Lower lobe of right lung (tissue), 2 donors: ENCODE data around the gene PDZRN4. TPM values are rescaled to one million over a fixed set of nuclear protein-coding genes. Genes with fewer than 3 reads are reported as not detected.

Experiments
- ATAC-seq, 2 donors: fragments of 200-7000 bp; cut with Tn5 transposase; one replicate each; pipeline ENCODE4 v1.9.1; 2020 to 2022; ENCODE audit warnings: mild to moderate bottlenecking in 2 of 2, moderate library complexity in 2 of 2
- DNase-seq: peaks from one replicate; pipeline ENCODE4 v3.0.0-alpha.2; 2020
- H3K27ac ChIP-seq: fragments of 200-600 bp; one replicate; pipeline ENCODE4 v1.8.0; 2022
- H3K27me3 ChIP-seq: fragments of 200-600 bp; one replicate; pipeline ENCODE4 v1.8.0; 2022; ENCODE audit warnings: low read depth
- H3K36me3 ChIP-seq: fragments of 200-600 bp; one replicate; pipeline ENCODE4 v1.8.0; 2022; ENCODE audit warnings: mild to moderate bottlenecking
- H3K4me1 ChIP-seq: fragments of 200-600 bp; one replicate; pipeline ENCODE4 v1.8.0; 2022
- H3K4me3 ChIP-seq: fragments of 200-600 bp; one replicate; pipeline ENCODE4 v1.8.0; 2022; ENCODE audit warnings: mild to moderate bottlenecking
- H3K9me3 ChIP-seq: fragments of 200-600 bp; one replicate; pipeline ENCODE4 v1.8.0; 2022
- CTCF ChIP-seq: fragments of 200-600 bp; IDR thresholded peaks from one replicate; pipeline ENCODE4 v1.8.0; 2022; ENCODE audit warnings: antibody characterized with exemption, mild to moderate bottlenecking
- intact Hi-C: fragments of 100-400 bp; cut with DNase I; formaldehyde crosslinking; loops from one replicate; pipeline ENCODE4 v1.11.0; 2022
- total RNA-seq: library from RNA; stranded (reverse); fragmentation: NEBNext Ultra II Directional; extraction: Animal tissue kit (Norgen Biotek cat#: 25700); gene quantifications from one replicate; pipeline ENCODE4 v1.2.1, GENCODE V29; 2021
- donor health status: DM: no; HTN: yes; CAD: no; lungs with severe emphysema.

The PDZRN4 gene
- total RNA-seq, 1 donor from 2014 or later, result 1.6 TPM

- DNase-seq (no peak), ATAC-seq (no peak)
- H3K4me1 ChIP-seq, result no peaks in the 10 kb centered on the region
- no peak overlapping the region for H3K4me3 ChIP-seq
- no peak overlapping the region for H3K27ac ChIP-seq
- intact Hi-C loops, result no loop called here
- no peak for TF ChIP-seq CTCF
- no peaks in the 10 kb centered on the region for H3K27me3 ChIP-seq
- H3K9me3 ChIP-seq, result no peaks in the 10 kb centered on the region
- no peaks in the 10 kb centered on the region for H3K36me3 ChIP-seq
Measured at GRCh38 chr12:41402801-41403200, 214.7 kb downstream of the PDZRN4 start.

GRCh38 chr12:41407232-41407799, 219.2 kb downstream of the PDZRN4 start:
- no peak for DNase-seq

GRCh38 chr12:41409628-41410027, 221.5 kb downstream of the PDZRN4 start:
- Histone ChIP-seq H3K27ac (no peak overlapping the region), H3K4me1 (no peaks in the 10 kb centered on the region), H3K27me3 (no peaks in the 10 kb centered on the region), H3K9me3 (peaks cover 5% of the 10 kb centered on the region), H3K4me3 (no peak overlapping the region), H3K36me3 (no peaks in the 10 kb centered on the region)
- ATAC-seq, result no peak
- no peak for DNase-seq
- no peak for TF ChIP-seq CTCF
- intact Hi-C loops, result no loop called here

More at GRCh38 chr12:41407232-41407799, 219.2 kb downstream of the PDZRN4 start:
- Histone ChIP-seq H3K27me3 (no peaks in the 10 kb centered on the region), H3K36me3 (no peaks in the 10 kb centered on the region), H3K9me3 (no peaks in the 10 kb centered on the region), H3K4me1 (no peaks in the 10 kb centered on the region), H3K27ac (no peak overlapping the region), H3K4me3 (no peak overlapping the region)
- TF ChIP-seq CTCF, result no peak
- intact Hi-C loops, result no loop called here
- no peak for ATAC-seq

- no peaks in the 10 kb centered on the region for H3K4me1 ChIP-seq
- intact Hi-C loops, result no loop called here
- no peak overlapping the region for H3K4me3 ChIP-seq
- ATAC-seq (no peak), DNase-seq (no peak)
- no peaks in the 10 kb centered on the region for H3K27me3 ChIP-seq
- H3K9me3 ChIP-seq, result peaks cover 5% of the 10 kb centered on the region
- H3K36me3 ChIP-seq, result no peaks in the 10 kb centered on the region
- no peak overlapping the region for H3K27ac ChIP-seq
- no peak for TF ChIP-seq CTCF
Measured at GRCh38 chr12:41418586-41418985, 230.5 kb downstream of the PDZRN4 start.

GRCh38 chr12:41419131-41419893, 231.2 kb downstream of the PDZRN4 start:
- Histone ChIP-seq H3K27ac (no peak overlapping the region), H3K9me3 (peaks cover under 1% of the 10 kb centered on the region), H3K36me3 (no peaks in the 10 kb centered on the region), H3K4me3 (no peak overlapping the region), H3K4me1 (no peaks in the 10 kb centered on the region), H3K27me3 (no peaks in the 10 kb centered on the region)
- no peak for TF ChIP-seq CTCF
- ATAC-seq (no peak), DNase-seq (no peak)
- intact Hi-C loops, result no loop called here
